GM23338 (cell line): ENCODE measurements around the gene STOX1.

Source experiments
- EZH2 ChIP-seq: fragments of 200-600 bp; sonication (generic); IDR thresholded peaks from one replicate; pipeline ENCODE4 v1.8.0; 2017; ENCODE audit warnings: antibody characterized with exemption, mild to moderate bottlenecking, low read depth; ENCODE audit not compliant: unreplicated experiment
- EZH2phosphoT487 ChIP-seq: fragments of 200-600 bp; sonication (generic); IDR thresholded peaks from one replicate; pipeline ENCODE4 v1.8.1; 2018; ENCODE audit warnings: antibody characterized with exemption; ENCODE audit not compliant: unreplicated experiment
- TF ChIP-seq, protein P1 (sequence below): IDR thresholded peaks from one replicate; pipeline ENCODE4 v1.6.1; 2018; ENCODE audit warnings: antibody characterized with exemption; ENCODE audit not compliant: unreplicated experiment
- TF ChIP-seq, protein P2 (sequence below), 2 experiments: fragments of 200-600 bp in 1 of 2; sonication (generic) in 1 of 2; conservative IDR thresholded peaks; 2 replicates each; pipeline versions ENCODE4 v1.5.1 to v1.6.1; 2016 to 2017; ENCODE audit warnings: antibody characterized with exemption in 2 of 2, low read depth in 2 of 2, mild to moderate bottlenecking in 2 of 2, moderate library complexity in 1 of 2

DNA sequence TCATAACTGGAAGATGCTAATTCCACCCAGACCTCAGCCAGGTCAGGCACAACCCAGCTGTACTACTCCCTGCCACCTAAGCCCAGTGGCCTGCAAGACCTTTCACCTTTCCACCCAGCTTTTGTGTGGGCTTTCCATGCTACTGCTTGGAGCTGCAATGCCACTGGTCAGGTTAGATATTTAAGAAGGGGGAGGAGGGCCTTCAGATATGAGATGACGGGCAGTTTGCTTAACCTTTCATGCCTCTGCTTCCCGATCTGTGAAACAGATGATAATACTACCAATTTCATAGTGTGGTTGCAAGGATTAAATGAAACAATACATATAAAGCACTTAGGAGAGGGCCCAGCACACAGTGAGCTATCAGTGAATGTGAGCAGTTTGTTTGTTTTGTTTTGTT lies 20.9 kb downstream of the STOX1 start:
- TF ChIP-seq EZH2 (no peak), EZH2phosphoT487 (no peak)
- TF ChIP-seq, protein P1, sequence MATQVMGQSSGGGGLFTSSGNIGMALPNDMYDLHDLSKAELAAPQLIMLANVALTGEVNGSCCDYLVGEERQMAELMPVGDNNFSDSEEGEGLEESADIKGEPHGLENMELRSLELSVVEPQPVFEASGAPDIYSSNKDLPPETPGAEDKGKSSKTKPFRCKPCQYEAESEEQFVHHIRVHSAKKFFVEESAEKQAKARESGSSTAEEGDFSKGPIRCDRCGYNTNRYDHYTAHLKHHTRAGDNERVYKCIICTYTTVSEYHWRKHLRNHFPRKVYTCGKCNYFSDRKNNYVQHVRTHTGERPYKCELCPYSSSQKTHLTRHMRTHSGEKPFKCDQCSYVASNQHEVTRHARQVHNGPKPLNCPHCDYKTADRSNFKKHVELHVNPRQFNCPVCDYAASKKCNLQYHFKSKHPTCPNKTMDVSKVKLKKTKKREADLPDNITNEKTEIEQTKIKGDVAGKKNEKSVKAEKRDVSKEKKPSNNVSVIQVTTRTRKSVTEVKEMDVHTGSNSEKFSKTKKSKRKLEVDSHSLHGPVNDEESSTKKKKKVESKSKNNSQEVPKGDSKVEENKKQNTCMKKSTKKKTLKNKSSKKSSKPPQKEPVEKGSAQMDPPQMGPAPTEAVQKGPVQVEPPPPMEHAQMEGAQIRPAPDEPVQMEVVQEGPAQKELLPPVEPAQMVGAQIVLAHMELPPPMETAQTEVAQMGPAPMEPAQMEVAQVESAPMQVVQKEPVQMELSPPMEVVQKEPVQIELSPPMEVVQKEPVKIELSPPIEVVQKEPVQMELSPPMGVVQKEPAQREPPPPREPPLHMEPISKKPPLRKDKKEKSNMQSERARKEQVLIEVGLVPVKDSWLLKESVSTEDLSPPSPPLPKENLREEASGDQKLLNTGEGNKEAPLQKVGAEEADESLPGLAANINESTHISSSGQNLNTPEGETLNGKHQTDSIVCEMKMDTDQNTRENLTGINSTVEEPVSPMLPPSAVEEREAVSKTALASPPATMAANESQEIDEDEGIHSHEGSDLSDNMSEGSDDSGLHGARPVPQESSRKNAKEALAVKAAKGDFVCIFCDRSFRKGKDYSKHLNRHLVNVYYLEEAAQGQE: no peak
- TF ChIP-seq, protein P2, sequence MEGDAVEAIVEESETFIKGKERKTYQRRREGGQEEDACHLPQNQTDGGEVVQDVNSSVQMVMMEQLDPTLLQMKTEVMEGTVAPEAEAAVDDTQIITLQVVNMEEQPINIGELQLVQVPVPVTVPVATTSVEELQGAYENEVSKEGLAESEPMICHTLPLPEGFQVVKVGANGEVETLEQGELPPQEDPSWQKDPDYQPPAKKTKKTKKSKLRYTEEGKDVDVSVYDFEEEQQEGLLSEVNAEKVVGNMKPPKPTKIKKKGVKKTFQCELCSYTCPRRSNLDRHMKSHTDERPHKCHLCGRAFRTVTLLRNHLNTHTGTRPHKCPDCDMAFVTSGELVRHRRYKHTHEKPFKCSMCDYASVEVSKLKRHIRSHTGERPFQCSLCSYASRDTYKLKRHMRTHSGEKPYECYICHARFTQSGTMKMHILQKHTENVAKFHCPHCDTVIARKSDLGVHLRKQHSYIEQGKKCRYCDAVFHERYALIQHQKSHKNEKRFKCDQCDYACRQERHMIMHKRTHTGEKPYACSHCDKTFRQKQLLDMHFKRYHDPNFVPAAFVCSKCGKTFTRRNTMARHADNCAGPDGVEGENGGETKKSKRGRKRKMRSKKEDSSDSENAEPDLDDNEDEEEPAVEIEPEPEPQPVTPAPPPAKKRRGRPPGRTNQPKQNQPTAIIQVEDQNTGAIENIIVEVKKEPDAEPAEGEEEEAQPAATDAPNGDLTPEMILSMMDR (conservative IDR thresholded peaks at IDR 0.05; ENCODE audit: low read depth in 2 of 2): no peak
